WTC11 (cell line): ENCODE measurements around the gene NRXN3. TPM values are rescaled to one million over a fixed set of nuclear protein-coding genes. Genes with fewer than 3 reads are reported as not detected.

Experiments
- ATAC-seq: fragments of 200-7000 bp; cut with Tn5 transposase; 2 replicates; pipeline ENCODE4 v1.10.0; 2021; ENCODE audit warnings: mild to moderate bottlenecking, moderate library complexity
- CTCF ChIA-PET: fragments of 300-600 bp; sonication (Branson Sonifier 250); formaldehyde crosslinking; loops from one replicate; lab custom pipeline; 2021; ENCODE audit warnings: antibody characterized with exemption; lab: Charles Lee
- POLR2A ChIA-PET: fragments of 350-600 bp; sonication (Branson Sonifier 250); formaldehyde crosslinking; loops from one replicate; lab custom pipeline; 2021; ENCODE audit warnings: antibody characterized with exemption; lab: Charles Lee
- DNase-seq: peaks from one replicate; pipeline ENCODE4 v3.0.0; 2021; ENCODE audit warnings: low spot score
- H3K27ac Mint-ChIP-seq: 2 replicates; pipeline ENCODE4 v1.8.0; 2021; ENCODE audit warnings: mixed read lengths
- H3K27me3 Mint-ChIP-seq: 2 replicates; pipeline ENCODE4 v1.8.0; 2021; ENCODE audit warnings: low read depth, mild to moderate bottlenecking, moderate library complexity, mixed read lengths
- H3K36me3 Mint-ChIP-seq: 2 replicates; pipeline ENCODE4 v1.8.0; 2021; ENCODE audit warnings: mixed read lengths
- H3K4me1 Mint-ChIP-seq: 2 replicates; pipeline ENCODE4 v1.8.0; 2022; ENCODE audit warnings: mixed read lengths
- H3K4me3 Mint-ChIP-seq: 2 replicates; pipeline ENCODE4 v1.8.0; 2021; ENCODE audit warnings: mild to moderate bottlenecking, moderate library complexity, mixed read lengths
- H3K9me3 Mint-ChIP-seq: 2 replicates; pipeline ENCODE4 v1.8.0; 2021; ENCODE audit warnings: mixed read lengths
- CREM ChIP-seq: sonication (generic); formaldehyde crosslinking; IDR thresholded peaks from 2 replicates; pipeline ENCODE4 v1.8.1; 2022; ENCODE audit warnings: mild to moderate bottlenecking, missing genetic modification reagents, moderate library complexity
- CTCF ChIP-seq: fragments of 200-600 bp; IDR thresholded peaks from 2 replicates; pipeline ENCODE4 v1.8.0; 2022; ENCODE audit warnings: antibody characterized with exemption
- ELF4 ChIP-seq: sonication (generic); formaldehyde crosslinking; IDR thresholded peaks from 2 replicates; pipeline ENCODE4 v1.8.1; 2022; ENCODE audit warnings: low read depth, mild to moderate bottlenecking, moderate library complexity, missing genetic modification reagents
- ERG ChIP-seq: fragments of 250-450 bp; sonication (Bioruptor Pico); IDR thresholded peaks from 2 replicates; pipeline ENCODE4 v1.8.0; 2021; ENCODE audit warnings: mild to moderate bottlenecking
- ESRRA ChIP-seq: sonication (generic); formaldehyde crosslinking; IDR thresholded peaks from 2 replicates; pipeline ENCODE4 v1.8.1; 2022; ENCODE audit warnings: mild to moderate bottlenecking, missing genetic modification reagents, borderline replicate concordance
- GABPB1 ChIP-seq: sonication (generic); formaldehyde crosslinking; IDR thresholded peaks from 2 replicates; pipeline ENCODE4 v1.8.1; 2023; ENCODE audit warnings: mild to moderate bottlenecking, missing genetic modification reagents
- JUN ChIP-seq: sonication (generic); formaldehyde crosslinking; IDR thresholded peaks from 2 replicates; pipeline ENCODE4 v1.8.0; 2023; ENCODE audit warnings: mild to moderate bottlenecking, missing genetic modification reagents
- OVOL2 ChIP-seq: fragments of 250-450 bp; sonication (Bioruptor Pico); IDR thresholded peaks from 2 replicates; pipeline ENCODE4 v1.9.0; 2021; ENCODE audit warnings: mild to moderate bottlenecking, borderline replicate concordance
- SMAD3 ChIP-seq: sonication (generic); formaldehyde crosslinking; IDR thresholded peaks from 2 replicates; pipeline ENCODE4 v1.8.0; 2022; ENCODE audit warnings: missing genetic modification reagents, mild to moderate bottlenecking, borderline replicate concordance
- TP53 ChIP-seq: sonication (generic); formaldehyde crosslinking; IDR thresholded peaks from 2 replicates; pipeline ENCODE4 v1.8.1; 2023; ENCODE audit warnings: mild to moderate bottlenecking, missing genetic modification reagents
- USF1 ChIP-seq: sonication (generic); formaldehyde crosslinking; IDR thresholded peaks from 2 replicates; pipeline ENCODE4 v1.8.0; 2022; ENCODE audit warnings: mild to moderate bottlenecking, missing genetic modification reagents
- ZBTB21 ChIP-seq: sonication (generic); formaldehyde crosslinking; IDR thresholded peaks from 2 replicates; pipeline ENCODE4 v1.8.1; 2023; ENCODE audit warnings: mild to moderate bottlenecking, missing genetic modification reagents, borderline replicate concordance
- ZNF219 ChIP-seq: sonication (generic); formaldehyde crosslinking; IDR thresholded peaks from 2 replicates; pipeline ENCODE4 v1.8.0; 2023; ENCODE audit warnings: missing genetic modification reagents, mild to moderate bottlenecking, borderline replicate concordance
- ZNF317 ChIP-seq: sonication (generic); formaldehyde crosslinking; IDR thresholded peaks from 2 replicates; pipeline ENCODE4 v1.8.1; 2023; ENCODE audit warnings: low read depth, mild to moderate bottlenecking, moderate library complexity, missing genetic modification reagents, borderline replicate concordance
- total RNA-seq: library from RNA; stranded (reverse); gene quantifications from 3 replicates; pipeline ENCODE4 v1.2.3, GENCODE V29; 2021
- TF ChIP-seq, protein P1 (sequence below): fragments of 250-450 bp; sonication (Bioruptor Pico); IDR thresholded peaks from 2 replicates; pipeline ENCODE4 v1.9.0; 2021; ENCODE audit warnings: mild to moderate bottlenecking
- TF ChIP-seq, protein P2 (sequence below): fragments of 250-450 bp; sonication (Bioruptor Pico); IDR thresholded peaks from 2 replicates; pipeline ENCODE4 v1.9.0; 2021; ENCODE audit warnings: mild to moderate bottlenecking
- TF ChIP-seq, protein P3 (sequence below): sonication (generic); formaldehyde crosslinking; IDR thresholded peaks from 2 replicates; pipeline ENCODE4 v1.8.1; 2023; ENCODE audit warnings: mild to moderate bottlenecking, missing genetic modification reagents, moderate library complexity

NRXN3 gene
- total RNA-seq, 1 experiment from 2014 or later = 3.0 TPM

- Mint-ChIP-seq H3K36me3 (peaks cover 9% of the 10 kb centered on the region), H3K9me3 (peaks cover 22% of the 10 kb centered on the region), H3K4me1 (peaks cover 12% of the 10 kb centered on the region), H3K27ac (no peak overlapping the region), H3K27me3 (no peaks in the 10 kb centered on the region; the same call in 1 of the 2 replicates), H3K4me3 (no peak overlapping the region)
- TF ChIP-seq USF1 (CRISPR knock-in tag) = no peak
- no peak for TF ChIP-seq ZNF317
- TF ChIP-seq CREM = no peak
- no peak for TF ChIP-seq SMAD3
- TF ChIP-seq, protein P1, sequence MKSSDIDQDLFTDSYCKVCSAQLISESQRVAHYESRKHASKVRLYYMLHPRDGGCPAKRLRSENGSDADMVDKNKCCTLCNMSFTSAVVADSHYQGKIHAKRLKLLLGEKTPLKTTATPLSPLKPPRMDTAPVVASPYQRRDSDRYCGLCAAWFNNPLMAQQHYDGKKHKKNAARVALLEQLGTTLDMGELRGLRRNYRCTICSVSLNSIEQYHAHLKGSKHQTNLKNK = no peak
- no peak for TF ChIP-seq ERG (CRISPR knock-in tag)
- no peak for TF ChIP-seq OVOL2 (CRISPR knock-in tag)
- TF ChIP-seq GABPB1 (CRISPR knock-in tag) = no peak
- TF ChIP-seq, protein P2, sequence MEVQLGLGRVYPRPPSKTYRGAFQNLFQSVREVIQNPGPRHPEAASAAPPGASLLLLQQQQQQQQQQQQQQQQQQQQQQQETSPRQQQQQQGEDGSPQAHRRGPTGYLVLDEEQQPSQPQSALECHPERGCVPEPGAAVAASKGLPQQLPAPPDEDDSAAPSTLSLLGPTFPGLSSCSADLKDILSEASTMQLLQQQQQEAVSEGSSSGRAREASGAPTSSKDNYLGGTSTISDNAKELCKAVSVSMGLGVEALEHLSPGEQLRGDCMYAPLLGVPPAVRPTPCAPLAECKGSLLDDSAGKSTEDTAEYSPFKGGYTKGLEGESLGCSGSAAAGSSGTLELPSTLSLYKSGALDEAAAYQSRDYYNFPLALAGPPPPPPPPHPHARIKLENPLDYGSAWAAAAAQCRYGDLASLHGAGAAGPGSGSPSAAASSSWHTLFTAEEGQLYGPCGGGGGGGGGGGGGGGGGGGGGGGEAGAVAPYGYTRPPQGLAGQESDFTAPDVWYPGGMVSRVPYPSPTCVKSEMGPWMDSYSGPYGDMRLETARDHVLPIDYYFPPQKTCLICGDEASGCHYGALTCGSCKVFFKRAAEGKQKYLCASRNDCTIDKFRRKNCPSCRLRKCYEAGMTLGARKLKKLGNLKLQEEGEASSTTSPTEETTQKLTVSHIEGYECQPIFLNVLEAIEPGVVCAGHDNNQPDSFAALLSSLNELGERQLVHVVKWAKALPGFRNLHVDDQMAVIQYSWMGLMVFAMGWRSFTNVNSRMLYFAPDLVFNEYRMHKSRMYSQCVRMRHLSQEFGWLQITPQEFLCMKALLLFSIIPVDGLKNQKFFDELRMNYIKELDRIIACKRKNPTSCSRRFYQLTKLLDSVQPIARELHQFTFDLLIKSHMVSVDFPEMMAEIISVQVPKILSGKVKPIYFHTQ (CRISPR knock-in tag) = no peak
- TF ChIP-seq JUN (CRISPR knock-in tag) = no peak
- TF ChIP-seq ELF4 = no peak
- TF ChIP-seq ZNF219 (CRISPR knock-in tag) = no peak
- TF ChIP-seq CTCF = no peak
- no peak for TF ChIP-seq ZBTB21 (CRISPR knock-in tag)
- TF ChIP-seq ESRRA (CRISPR knock-in tag) = no peak
- TF ChIP-seq, protein P3, sequence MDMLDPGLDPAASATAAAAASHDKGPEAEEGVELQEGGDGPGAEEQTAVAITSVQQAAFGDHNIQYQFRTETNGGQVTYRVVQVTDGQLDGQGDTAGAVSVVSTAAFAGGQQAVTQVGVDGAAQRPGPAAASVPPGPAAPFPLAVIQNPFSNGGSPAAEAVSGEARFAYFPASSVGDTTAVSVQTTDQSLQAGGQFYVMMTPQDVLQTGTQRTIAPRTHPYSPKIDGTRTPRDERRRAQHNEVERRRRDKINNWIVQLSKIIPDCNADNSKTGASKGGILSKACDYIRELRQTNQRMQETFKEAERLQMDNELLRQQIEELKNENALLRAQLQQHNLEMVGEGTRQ (CRISPR knock-in tag) = no peak
- no peak for ATAC-seq
- ChIA-PET POLR2A (no interaction called here), CTCF (no interaction called here)
- no peak for DNase-seq
These were observed 1392.0 kb downstream of the NRXN3 start for GRCh38 chr14:79562185-79562584.

DNA sequence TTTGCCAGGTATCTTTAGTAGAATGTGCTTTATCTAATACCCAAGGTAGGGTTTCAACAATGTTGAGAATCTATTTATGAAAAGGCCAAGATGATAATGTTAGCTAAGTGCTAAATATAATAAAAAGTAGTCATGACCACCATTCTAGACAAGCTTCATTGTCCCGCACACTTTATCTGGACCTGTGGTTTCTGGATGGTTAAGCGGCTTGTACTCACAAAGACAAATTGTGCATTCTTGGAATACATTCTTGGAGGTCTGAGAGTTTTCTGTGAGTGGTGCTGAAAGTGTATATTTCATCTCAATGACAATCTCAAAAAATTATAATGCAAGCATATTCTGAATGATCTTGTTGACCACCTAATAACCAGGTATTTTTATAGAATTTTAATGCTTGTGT is 1394.2 kb downstream of the NRXN3 start:
- TF ChIP-seq CTCF (no peak), TP53 (CRISPR knock-in tag) (no peak)
- TF ChIP-seq, all 79 proteins: peak for 0
- H3K9me3 Mint-ChIP-seq = peaks cover 9% of the 10 kb centered on the region; the same call in 1 of the 2 replicates
- no peaks in the 10 kb centered on the region for H3K27me3 Mint-ChIP-seq
- POLR2A ChIA-PET = interaction anchor here (0.5 kb wide), 1 partner anchor 31 kb away, joined by 6 read pairs; no protein-coding TSS in a partner anchor
- peaks cover 25% of the 10 kb centered on the region for H3K4me1 Mint-ChIP-seq
- no peak overlapping the region for H3K27ac Mint-ChIP-seq
- CTCF ChIA-PET = no interaction called here
- no peaks in the 10 kb centered on the region; the same call in 1 of the 2 replicates for H3K36me3 Mint-ChIP-seq
- ATAC-seq (no peak), DNase-seq (no peak)
- no peak overlapping the region for H3K4me3 Mint-ChIP-seq
